Esophagus squamous epithelium (tissue), 4 donors: ENCODE results near the gene DDX24.

Source experiments
- CTCF ChIP-seq, 6 experiments: fragments of 450-650 bp in 4 of 6; fragments of 200-600 bp in 2 of 6; sonication (generic) in 2 of 6; IDR thresholded peaks; one replicate each; pipeline ENCODE4 v1.5.1; 2016 to 2019; ENCODE audit warnings: antibody characterized with exemption in 6 of 6, mild to moderate bottlenecking in 4 of 6, moderate library complexity in 4 of 6
- POLR2A ChIP-seq, 4 donors: fragments of 450-650 bp; IDR thresholded peaks; one replicate each; pipeline ENCODE4 v1.6.1; 2017; ENCODE audit warnings: antibody characterized with exemption in 4 of 4, mild to moderate bottlenecking in 4 of 4, moderate library complexity in 3 of 4

DNA sequence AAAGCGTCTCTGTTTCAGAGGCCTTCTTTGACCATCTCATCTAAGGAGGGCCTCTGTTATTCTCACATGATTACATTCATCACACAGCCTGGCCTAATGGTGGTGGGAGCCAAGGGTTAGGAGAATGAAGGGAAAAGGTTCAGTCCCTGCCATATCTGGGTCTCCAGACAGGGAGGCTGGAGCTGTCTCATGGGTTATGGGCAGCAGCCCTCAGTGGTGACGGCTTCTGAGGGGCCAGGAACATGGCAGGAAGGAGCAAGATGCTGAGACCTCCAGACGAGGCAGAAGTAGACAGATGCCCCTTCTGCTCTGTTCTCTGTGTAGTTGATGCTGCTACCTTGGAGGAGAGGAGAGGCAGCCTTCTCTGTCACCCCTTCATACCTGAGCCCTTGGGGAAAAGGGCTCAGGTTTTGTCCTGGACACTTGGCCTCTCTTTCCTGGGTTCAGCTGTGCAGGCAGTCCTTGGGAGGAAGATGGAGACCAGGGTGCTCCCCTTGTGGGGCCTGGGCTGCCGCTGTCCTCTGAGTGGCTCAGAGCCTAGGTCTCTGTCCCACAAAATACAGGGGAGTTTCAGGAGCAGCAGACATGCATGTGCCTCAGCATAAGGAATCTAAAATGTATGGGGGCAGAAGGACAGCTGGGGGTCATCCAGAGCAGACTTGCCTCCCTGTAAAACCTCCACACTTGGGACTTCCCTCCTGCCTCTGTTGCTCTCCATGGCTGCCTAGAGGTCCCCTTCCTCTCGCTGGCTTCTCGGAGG lies 44.8 kb upstream of the DDX24 start:
- TF ChIP-seq CTCF (IDR thresholded peaks at IDR 0.05) (no peak), POLR2A (IDR thresholded peaks at IDR 0.05) (no peak)
